Fibroblast of pulmonary artery (primary cell): Measurements from ENCODE around the gene C2CD2L.

Experiments
- DNase-seq: peaks from one replicate; pipeline ENCODE4 v3.0.0-alpha.2; 2010; ENCODE audit warnings: low read depth
- H3K4me3 ChIP-seq: replicated peaks from 2 replicates; pipeline ENCODE4 v1.5.1; 2011; ENCODE audit warnings: low read depth, mild to moderate bottlenecking, control low read depth, low read length, moderate library complexity
- TF ChIP-seq, protein P1 (sequence below): IDR thresholded peaks from 2 replicates; pipeline ENCODE4 v1.5.1; 2011; ENCODE audit warnings: mild to moderate bottlenecking, control low read depth, low read length, inconsistent platforms; ENCODE audit errors: missing control alignments

The C2CD2L gene

DNA sequence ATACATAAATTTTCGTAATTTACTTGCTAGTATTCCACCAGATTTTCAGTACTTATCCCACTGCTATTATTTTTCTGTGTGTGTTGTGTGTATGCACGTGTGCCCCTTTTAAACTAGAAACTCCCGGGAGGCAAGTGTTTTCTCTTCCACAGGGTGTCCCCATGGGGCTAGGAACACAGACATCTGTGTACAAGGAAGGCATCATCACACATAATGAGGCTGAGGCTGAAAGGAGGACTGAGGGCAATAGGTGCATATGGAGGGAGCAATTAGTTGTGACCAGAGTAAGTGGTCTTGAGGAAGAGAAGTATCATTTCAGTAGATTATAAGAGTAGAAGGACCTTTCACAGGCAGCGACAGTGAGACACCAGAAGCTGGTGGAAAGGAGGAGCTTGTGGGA lies 3.4 kb upstream of the C2CD2L start:
- TF ChIP-seq, protein P1, sequence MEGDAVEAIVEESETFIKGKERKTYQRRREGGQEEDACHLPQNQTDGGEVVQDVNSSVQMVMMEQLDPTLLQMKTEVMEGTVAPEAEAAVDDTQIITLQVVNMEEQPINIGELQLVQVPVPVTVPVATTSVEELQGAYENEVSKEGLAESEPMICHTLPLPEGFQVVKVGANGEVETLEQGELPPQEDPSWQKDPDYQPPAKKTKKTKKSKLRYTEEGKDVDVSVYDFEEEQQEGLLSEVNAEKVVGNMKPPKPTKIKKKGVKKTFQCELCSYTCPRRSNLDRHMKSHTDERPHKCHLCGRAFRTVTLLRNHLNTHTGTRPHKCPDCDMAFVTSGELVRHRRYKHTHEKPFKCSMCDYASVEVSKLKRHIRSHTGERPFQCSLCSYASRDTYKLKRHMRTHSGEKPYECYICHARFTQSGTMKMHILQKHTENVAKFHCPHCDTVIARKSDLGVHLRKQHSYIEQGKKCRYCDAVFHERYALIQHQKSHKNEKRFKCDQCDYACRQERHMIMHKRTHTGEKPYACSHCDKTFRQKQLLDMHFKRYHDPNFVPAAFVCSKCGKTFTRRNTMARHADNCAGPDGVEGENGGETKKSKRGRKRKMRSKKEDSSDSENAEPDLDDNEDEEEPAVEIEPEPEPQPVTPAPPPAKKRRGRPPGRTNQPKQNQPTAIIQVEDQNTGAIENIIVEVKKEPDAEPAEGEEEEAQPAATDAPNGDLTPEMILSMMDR: no peak
- DNase-seq: no peak
- no peak overlapping the region for H3K4me3 ChIP-seq

DNA sequence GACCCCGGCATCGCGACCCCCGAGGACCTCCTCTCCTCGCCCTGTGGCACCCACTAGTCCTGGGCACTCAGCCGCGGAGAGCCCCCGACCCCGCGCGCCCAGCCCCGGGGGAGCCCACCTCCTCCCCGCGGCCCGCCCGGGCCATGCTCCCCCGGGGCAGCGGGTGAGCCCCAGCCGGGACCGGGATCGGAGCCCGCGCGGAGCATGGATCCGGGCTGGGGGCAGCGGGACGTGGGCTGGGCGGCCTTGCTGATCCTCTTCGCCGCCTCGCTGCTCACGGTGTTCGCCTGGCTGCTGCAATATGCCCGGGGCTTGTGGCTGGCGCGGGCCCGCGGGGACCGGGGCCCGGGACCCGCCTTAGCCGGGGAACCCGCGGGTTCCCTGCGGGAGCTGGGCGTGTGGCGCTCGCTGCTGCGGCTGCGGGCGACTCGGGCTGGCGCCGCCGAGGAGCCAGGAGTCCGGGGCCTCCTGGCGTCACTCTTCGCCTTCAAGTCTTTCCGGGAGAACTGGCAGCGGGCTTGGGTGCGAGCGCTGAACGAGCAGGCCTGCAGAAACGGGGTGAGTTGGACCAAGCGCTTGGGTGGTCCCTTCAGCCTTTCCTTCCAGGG lies 498 bp downstream of the C2CD2L start:
- TF ChIP-seq, protein P1: no peak

DNA sequence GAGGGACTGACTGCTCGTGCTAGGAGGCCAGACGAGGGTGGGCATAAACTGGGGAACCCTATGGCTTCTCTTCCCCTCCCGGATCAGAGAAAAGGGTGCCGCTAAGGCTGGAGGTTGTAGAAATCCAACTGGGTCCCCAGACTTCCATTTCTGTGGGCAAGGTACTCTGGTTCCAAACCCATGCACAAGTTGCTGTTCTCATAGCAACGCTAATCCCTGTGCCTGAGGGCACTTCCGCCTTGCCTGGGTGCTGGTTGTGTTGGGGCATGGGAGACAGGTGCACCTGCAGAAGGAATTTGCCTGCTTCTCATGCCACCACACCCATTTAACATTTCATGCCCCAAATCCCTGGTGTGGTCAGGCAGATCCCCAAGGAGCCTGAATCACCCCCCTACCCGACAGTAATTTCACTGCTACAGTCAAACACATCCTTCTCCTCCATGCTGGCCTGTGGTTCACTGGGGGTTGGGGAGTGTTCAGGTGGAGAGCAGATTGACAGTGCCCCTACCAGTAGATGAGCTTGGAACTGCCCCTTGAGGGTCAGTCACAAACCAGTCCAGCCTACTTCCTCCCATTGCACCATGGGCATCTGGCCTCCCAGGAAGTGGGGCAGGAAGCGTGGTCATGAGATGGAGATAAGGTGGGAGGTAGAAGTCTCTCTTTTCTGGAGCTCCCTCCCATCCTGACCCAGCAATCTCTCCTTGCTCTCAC lies 1.2 kb downstream of the C2CD2L start:
- H3K4me3 ChIP-seq: peak overlapping the region; percentile 66
- TF ChIP-seq, protein P1: no peak
- DNase-seq: peak; percentile 64

More for the DNA sequence above, 498 bp downstream of the C2CD2L start:
- H3K4me3 ChIP-seq: peak overlapping the region; percentile 66
- no peak for DNase-seq

DNA sequence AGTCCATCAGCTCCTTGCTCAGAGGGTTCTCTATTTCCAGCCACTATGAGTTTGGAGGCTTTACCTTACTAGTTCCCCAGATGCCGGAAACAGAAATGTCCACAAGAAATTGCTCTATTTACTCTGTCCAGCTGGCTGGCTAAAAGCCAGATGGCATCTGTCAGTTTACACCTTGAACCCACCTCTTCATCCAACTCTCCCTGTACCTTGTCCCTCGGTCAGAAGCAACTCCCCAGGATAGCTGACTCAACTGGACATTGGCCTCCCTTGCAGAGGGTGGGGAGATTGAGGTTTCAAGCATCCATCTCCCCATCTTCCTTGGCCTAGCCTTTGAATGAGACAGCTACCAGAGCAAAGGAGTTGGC lies 1.7 kb downstream of the C2CD2L start:
- TF ChIP-seq, protein P1: no peak
- peak overlapping the region; percentile 66 for H3K4me3 ChIP-seq
- DNase-seq: no peak

- no peak for DNase-seq
- TF ChIP-seq, protein P1: no peak
- H3K4me3 ChIP-seq: no peak overlapping the region
Observed at GRCh38 chr11:119109843-119110242, 2.7 kb downstream of the C2CD2L start.

- DNase-seq: no peak
- TF ChIP-seq, protein P1: no peak
- H3K4me3 ChIP-seq: no peak overlapping the region
Observed at GRCh38 chr11:119110439-119110838, 3.3 kb downstream of the C2CD2L start.
